Psoas muscle (tissue), 8 donors: ENCODE measurements around the gene KCNK3. TPM values are rescaled to one million over a fixed set of nuclear protein-coding genes. Genes with fewer than 3 reads are reported as not detected.

Experiments
- ATAC-seq, 4 donors: fragments of 200-7000 bp; cut with Tn5 transposase; one replicate each; pipeline ENCODE4 v1.9.1; 2020; ENCODE audit warnings: moderate library complexity in 3 of 4, mild to moderate bottlenecking in 2 of 4
- DNase-seq, 2 donors: peaks; one replicate each; pipeline ENCODE4 v3.0.0-alpha.2; 2020
- H3K27ac ChIP-seq: fragments of 200-600 bp; one replicate; pipeline ENCODE4 v1.8.0; 2022
- H3K27me3 ChIP-seq, 3 donors: fragments of 200-600 bp in 1 of 3; one replicate each; pipeline versions ENCODE4 v1.6.1 to v1.8.0; 2013 to 2022; ENCODE audit warnings: low read length in 2 of 3, mild to moderate bottlenecking in 2 of 3, moderate library complexity in 1 of 3; ENCODE audit not compliant: insufficient read depth in 3 of 3
- H3K36me3 ChIP-seq, 2 donors: fragments of 200-600 bp in 1 of 2; one replicate each; pipeline versions ENCODE4 v1.6.1 to v1.8.0; 2013 to 2022; ENCODE audit warnings: low read depth in 1 of 2, mild to moderate bottlenecking in 1 of 2, moderate library complexity in 1 of 2; ENCODE audit not compliant: insufficient read depth in 1 of 2
- H3K4me1 ChIP-seq: fragments of 200-600 bp; one replicate; pipeline ENCODE4 v1.8.0; 2022
- H3K4me3 ChIP-seq: fragments of 200-600 bp; one replicate; pipeline ENCODE4 v1.8.0; 2022; ENCODE audit warnings: mild to moderate bottlenecking
- H3K9me3 ChIP-seq: fragments of 200-600 bp; one replicate; pipeline ENCODE4 v1.8.0; 2022
- CTCF ChIP-seq: fragments of 200-600 bp; IDR thresholded peaks from one replicate; pipeline ENCODE4 v1.8.0; 2022; ENCODE audit warnings: antibody characterized with exemption
- WGBS, 3 donors: extraction: QIAGEN DNeasy Blood & Tissue Kit; methylation state at CpG; one replicate each; pipeline versions ENCODE4 v1.1.6 to v1.1.7; 2013; 5-methylcytosine and 5-hydroxymethylcytosine counted together
- intact Hi-C, 2 donors: fragments of 100-400 bp; cut with DNase I; formaldehyde crosslinking; loops; one replicate each; pipeline versions ENCODE4 v1.11.0 to v1.14.2; 2022
- polyA plus RNA-seq, 3 donors: library from polyadenylated mRNA; stranded (reverse); fragments of 200-250 nt; gene quantifications; one replicate each; pipeline ENCODE4 v1.2.3, GENCODE V29; 2013
- total RNA-seq, 4 donors: library from RNA; stranded (reverse); fragmentation: NEBNext Ultra II Directional in 2 of 4; extraction: Animal tissue kit (Norgen Biotek cat#: 25700) in 2 of 4; gene quantifications; one replicate each; pipeline versions ENCODE4 v1.2.1 to v1.2.4, GENCODE V29; 2021 to 2023
- donor health status: healthy with polysubstance abuse.
- donor health status: DM: no; HTN: no; CAD: no; lungs with moderate emphysema.
- donor health status: Bipolar disorder and iron deficiency.
- donor health status: healthy.
- donor health status: DM: yes; HTN: yes; CAD: no.
- donor health status: DM: no; HTN: no; CAD: no.
- donor health status: DM: no; HTN: no; CAD: no.
- donor health status: DM: yes; HTN: yes; CAD: no.

The KCNK3 gene
- total and polyA plus RNA-seq, 7 donors = 0.06 to 2.3 (median 0.15) TPM

GRCh38 chr2:26647981-26648380 is 44.5 kb upstream of the KCNK3 start:
- Histone ChIP-seq H3K4me1 (no peaks in the 10 kb centered on the region), H3K36me3 (no peaks in the 10 kb centered on the region), H3K27me3 (peaks cover 0 to 44% (median 0%) of the 10 kb centered on the region in 3 donors), H3K9me3 (no peaks in the 10 kb centered on the region), H3K27ac (no peak overlapping the region), H3K4me3 (no peak overlapping the region)
- 68 to 87% (median 81%) methylated on average over 3 of the region's 3 CpGs for WGBS, 3 donors
- no peak for TF ChIP-seq CTCF
- ATAC-seq (no peak), DNase-seq (no peak)
- intact Hi-C loops = no loop called here

GRCh38 chr2:26648516-26648915 is 44.0 kb upstream of the KCNK3 start:
- no peak overlapping the region for H3K4me3 ChIP-seq
- 81 to 86% (median 86%) methylated on average over 6 of the region's 6 CpGs for WGBS, 3 donors
- no peak overlapping the region for H3K27ac ChIP-seq
- no peaks in the 10 kb centered on the region for H3K4me1 ChIP-seq
- H3K27me3 ChIP-seq = peaks cover 0 to 39% (median 0%) of the 10 kb centered on the region in 3 donors
- TF ChIP-seq CTCF = no peak
- ATAC-seq (no peak), DNase-seq (no peak)
- H3K36me3 ChIP-seq = no peaks in the 10 kb centered on the region
- intact Hi-C loops = no loop called here
- no peaks in the 10 kb centered on the region for H3K9me3 ChIP-seq

GRCh38 chr2:26649322-26649721 is 43.2 kb upstream of the KCNK3 start:
- intact Hi-C loops = no loop called here
- Histone ChIP-seq H3K4me1 (no peaks in the 10 kb centered on the region), H3K9me3 (no peaks in the 10 kb centered on the region), H3K4me3 (no peak overlapping the region), H3K27ac (no peak overlapping the region), H3K27me3 (peaks cover 0 to 34% (median 0%) of the 10 kb centered on the region in 3 donors), H3K36me3 (no peaks in the 10 kb centered on the region)
- no peak for ATAC-seq
- 29 to 35% (median 31%) methylated on average over 7 of the region's 7 CpGs for whole genome bisulfite sequencing, 3 donors
- DNase-seq = no peak
- TF ChIP-seq CTCF = no peak

GRCh38 chr2:26649992-26650712 is 42.4 kb upstream of the KCNK3 start:
- WGBS, 3 donors = 67 to 72% (median 68%) methylated on average over 12 of the region's 12 CpGs
- no peaks in the 10 kb centered on the region for H3K9me3 ChIP-seq
- DNase-seq = no peak
- intact Hi-C loops = no loop called here
- H3K4me1 ChIP-seq = no peaks in the 10 kb centered on the region
- H3K27ac ChIP-seq = no peak overlapping the region
- no peaks in the 10 kb centered on the region for H3K36me3 ChIP-seq
- no peak overlapping the region for H3K4me3 ChIP-seq
- peaks cover 0 to 31% (median 0%) of the 10 kb centered on the region in 3 donors for H3K27me3 ChIP-seq
- ATAC-seq = no peak
- no peak for TF ChIP-seq CTCF
